GM18870 (cell line): Measurements from ENCODE around the gene DUSP9.

Experiments
- ATAC-seq: cut with Tn5 transposase; IDR thresholded peaks from one replicate; pipeline ENCODE4 v1.9.1; 2021; ENCODE audit warnings: moderate library complexity; ENCODE audit not compliant: unreplicated experiment

Gene DUSP9

GRCh38 chrX:153621949-153622598, 24.9 kb upstream of the DUSP9 start:
- no peak for ATAC-seq

- ATAC-seq, result no peak
Observed at GRCh38 chrX:153622661-153623309, 24.2 kb upstream of the DUSP9 start.

DNA sequence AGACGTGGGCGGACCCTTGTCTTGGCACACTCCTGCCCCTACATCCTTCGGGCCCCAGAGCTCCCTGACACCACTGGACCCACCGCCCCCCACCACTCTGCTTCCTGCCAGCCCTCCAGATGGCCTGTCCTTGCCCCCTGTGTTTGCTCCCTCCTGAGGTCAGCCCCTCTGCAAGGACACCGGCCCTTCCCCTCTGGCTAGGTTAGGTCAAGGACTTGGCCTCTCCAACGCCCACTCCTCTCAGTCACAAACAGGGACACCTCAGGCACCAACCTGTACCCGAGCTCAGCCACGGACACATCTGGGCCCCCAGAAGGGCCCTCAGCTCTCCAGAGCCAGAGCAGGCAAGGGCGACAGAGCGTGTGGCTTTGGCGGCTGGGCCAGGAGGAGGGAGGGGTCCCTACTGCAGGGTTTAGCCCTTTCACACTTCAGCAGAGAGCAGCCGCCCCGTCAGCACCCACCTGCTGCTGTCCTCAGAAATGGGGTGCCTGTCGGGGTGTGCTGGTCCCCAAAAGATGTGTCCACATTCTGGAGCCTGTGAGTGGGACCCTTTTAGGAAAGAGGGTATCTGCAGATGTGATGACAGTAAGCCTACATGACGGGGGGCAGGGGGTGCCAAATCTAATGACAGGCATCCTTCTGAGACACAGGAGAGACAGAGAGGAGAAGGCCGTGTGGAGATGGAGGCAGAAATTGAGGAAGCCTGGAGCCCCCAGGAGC, 23.5 kb upstream of the DUSP9 start:
- ATAC-seq, result no peak

GRCh38 chrX:153624196-153625091, 22.6 kb upstream of the DUSP9 start:
- no peak for ATAC-seq

DNA sequence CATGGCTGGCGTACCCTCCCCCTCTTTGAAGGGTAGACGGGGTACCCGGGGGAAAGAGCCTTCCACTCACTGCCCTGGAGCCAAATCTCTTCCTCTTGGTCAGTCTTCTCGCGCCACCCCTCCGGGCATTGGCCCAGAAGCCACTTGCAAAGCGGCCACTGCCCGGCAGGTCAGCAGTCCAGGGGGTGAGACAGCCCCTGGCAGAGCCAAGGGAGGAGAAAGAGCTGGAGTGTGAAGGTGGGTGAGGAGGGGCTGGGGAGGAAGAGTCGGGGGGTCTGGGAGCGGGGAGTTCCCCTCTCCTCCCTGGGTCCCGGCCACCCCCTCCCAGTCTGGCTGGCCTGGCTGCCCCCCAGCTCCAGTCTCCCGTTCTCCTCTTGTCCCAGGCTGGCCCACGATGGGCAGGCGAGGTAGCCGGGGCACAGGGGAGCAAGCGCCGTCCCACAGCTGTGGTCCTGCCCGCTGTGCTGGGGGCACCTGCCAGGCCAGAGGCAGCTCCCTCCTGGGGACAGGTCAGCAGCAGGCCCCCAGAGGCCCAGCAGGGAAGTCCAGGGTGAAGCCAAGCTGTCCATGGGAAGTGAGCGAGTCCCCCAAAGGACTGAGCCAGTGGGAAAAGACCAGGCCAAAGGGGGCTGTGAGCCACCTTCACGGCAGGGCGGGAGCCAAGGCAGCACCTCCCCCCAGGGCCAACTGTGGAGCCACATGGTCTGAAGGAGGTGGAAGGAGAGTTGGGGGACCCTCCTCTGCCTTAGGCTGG, 21.6 kb upstream of the DUSP9 start:
- ATAC-seq, result no peak

DNA sequence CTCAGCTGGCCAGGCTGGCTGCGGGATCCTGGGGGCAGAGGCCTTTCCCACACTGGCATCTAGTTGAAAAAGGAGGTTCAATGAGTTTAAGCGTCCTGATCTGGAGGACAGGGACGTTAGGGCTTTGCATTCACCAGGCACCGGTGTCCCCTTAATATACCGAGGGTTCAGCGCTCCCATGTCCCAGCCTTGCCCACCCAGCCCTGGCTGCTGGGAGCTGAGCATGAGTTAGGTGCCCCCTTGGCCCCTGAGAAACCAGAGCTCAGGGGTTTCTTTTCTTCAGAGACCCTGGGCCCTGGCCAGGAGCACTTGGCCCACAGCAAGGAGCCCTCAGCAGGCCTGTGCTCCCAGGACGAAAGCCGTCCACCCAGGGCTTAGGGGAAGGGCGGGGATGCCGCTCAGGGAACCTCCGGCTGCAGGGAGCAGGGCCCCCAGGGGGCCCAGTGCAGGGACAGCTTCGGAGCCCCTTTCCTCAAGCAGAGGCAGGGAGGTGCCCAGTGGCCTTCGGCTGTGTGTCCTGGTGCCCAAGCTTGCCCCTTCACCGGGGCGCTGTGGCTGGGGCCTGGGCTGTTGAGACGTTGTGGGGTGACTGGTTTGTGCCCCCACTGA, 20.9 kb upstream of the DUSP9 start:
- no peak for ATAC-seq

DNA sequence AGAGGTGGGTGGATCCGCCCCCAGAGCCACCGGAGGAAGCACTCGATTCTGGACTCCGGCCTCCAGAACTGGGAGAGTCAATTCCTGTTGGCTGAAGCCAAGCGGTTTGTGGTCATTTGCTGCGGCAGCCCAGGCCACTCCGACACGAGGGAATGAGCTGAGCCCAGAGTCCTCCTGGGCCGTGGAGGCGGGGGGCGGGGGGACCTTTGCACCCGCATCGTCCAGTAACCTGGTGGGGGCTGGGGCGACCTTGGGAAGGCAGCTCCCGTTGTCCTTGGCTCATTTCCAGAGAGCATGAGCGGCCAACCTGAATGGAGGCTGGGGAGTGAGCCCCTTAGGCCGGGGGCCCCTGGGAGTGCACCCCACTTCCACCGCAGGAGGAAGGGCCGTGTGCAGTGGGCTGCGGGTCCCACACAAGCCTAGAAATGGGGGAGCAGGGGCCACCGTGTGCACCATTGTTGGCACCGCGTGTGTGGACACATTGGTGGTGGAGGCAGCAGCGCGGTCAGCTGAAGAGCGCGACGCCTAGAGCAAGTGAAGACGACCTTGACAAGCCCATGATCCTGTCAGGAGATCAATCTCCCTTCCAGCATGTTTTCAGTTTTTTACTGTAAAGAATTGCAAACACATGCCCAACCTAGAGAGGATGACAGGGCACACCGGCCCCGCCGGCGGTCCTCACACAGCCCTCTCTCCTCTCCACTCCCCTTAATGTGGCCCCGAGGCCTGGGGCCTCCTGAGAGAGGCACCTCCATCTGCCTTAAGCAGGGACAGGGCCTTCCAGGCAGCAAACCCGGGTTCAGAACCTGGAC, 19.9 kb upstream of the DUSP9 start:
- no peak for ATAC-seq

DNA sequence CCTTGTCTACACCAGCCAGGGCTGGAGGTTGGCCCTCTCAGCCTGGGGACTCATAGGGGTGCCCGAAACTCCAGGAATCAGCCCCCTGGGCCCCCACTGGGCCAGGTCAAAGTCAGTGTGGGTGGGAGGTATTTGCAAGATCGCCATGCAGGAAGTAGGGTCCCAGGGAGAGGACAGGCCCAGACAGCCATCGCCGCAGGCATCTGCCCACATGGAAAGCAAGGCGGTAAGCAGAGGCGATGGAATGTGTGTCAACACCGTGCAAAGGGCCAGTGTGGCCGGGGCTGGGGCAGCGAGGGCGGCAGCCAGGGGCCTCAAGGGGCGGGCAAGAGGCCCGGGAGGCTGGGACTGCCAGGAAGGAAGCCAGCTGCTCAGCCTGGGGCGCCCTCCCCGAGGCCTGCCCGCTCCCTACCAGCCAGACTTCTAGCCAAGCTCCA, 19.3 kb upstream of the DUSP9 start:
- ATAC-seq, result no peak

- ATAC-seq, result no peak
Observed at GRCh38 chrX:153628129-153628528, 18.9 kb upstream of the DUSP9 start.

DNA sequence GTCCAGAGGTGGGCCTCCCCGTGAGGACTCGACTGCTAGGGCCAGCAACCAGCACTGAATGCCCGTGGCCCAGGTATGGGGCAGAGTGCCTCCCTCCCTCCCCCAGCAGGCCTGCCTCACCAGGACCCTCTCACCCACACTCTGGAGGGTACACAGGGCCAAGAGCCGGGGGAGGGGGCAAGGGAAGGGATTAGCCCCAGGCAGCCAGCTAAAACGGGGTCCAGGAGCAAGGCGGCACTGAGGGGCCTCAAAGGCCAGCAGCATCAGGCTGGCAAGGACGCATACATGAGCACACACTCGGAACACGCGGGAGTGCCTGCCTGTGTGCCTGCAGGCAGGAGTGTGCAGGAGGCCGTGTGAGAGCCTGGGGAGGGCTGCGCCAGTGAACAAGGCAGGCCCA, 18.3 kb upstream of the DUSP9 start:
- no peak for ATAC-seq

DNA sequence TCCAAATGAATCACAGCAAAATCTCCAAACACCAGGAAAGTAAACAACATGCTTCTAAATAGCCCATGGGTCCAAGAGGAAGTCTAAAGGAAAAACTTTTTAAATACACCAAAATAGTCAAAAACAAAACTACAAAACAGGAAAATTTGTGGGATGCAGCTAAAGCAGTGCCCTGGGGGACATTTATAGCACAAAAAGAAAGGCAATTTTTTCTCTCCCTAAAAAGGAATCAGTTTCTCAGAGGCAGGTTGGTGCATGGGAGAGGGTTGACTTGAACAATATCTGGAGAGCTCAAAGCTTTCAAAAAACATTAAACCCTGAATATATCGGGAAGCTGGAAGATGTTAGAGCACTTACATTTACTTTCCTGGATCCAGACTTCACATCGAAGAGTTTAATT, 15.7 kb upstream of the DUSP9 start:
- no peak for ATAC-seq

GRCh38 chrX:153631907-153632594, 15.0 kb upstream of the DUSP9 start:
- ATAC-seq, result no peak

- no peak for ATAC-seq
Observed at GRCh38 chrX:153632595-153632946, 14.4 kb upstream of the DUSP9 start.

DNA sequence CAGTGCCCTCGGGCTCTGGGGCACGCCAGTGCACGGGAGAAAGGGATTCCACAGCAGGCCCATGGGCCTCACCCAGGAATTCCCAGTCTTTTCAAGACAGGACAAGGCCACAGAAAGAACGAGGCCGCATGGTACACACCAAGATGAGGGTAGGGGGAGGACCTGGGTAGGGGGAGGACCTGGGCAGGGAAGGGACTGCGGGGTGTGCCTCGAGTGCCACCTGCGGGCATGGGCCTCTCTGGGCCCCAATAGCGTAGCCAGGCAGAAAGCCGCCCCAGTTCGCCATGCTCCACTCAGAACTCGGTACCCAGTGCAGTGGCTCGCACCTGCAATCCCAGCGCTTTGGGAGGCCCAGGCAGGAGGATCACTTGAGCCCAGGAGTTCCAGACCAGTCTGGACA, 14.0 kb upstream of the DUSP9 start:
- ATAC-seq, result no peak

- no peak for ATAC-seq
Observed at GRCh38 chrX:153633607-153634180, 13.3 kb upstream of the DUSP9 start.

DNA sequence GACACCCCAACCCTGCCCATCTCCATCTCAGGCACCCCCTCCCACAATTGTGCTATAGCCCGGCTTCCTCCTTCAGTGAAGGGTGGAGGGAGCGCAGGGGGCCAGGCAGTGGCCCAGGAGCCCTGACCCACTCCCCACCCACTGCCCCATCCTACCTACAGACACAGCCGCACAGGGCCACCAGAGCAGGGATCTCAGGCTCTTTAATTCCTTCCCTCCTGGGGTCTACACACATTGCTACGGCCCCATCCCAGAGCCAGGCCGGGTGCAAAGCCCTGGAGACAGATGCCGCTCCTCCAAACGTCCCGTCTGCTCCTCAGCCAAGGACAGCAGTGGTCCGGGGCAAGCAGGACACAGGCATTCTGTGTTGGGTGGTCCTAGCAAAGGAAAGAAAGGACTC, 12.8 kb upstream of the DUSP9 start:
- ATAC-seq, result no peak

GRCh38 chrX:153634832-153635231, 12.2 kb upstream of the DUSP9 start:
- ATAC-seq, result no peak

GRCh38 chrX:153635388-153635787, 11.6 kb upstream of the DUSP9 start:
- ATAC-seq, result no peak
